Left lung (tissue), 10 donors: ENCODE results near the gene CCL5. TPM values are rescaled to one million over a fixed set of nuclear protein-coding genes. Genes with fewer than 3 reads are reported as not detected.
"Not testable (repeated sequence)": the region's sequence is repeated elsewhere in the genome, so short reads cannot be mapped to it uniquely, and the experiment has no call there.

ENCODE experiments used
- ATAC-seq: fragments of 200-7000 bp; cut with Tn5 transposase; one replicate; pipeline ENCODE4 v1.9.1; 2020; ENCODE audit warnings: moderate library complexity
- DNase-seq, 4 donors: peaks; one replicate each; pipeline ENCODE4 v3.0.0-alpha.2; 2013 to 2020
- H3K27ac ChIP-seq, 2 donors: fragments of 200-600 bp; sonication (generic) in 1 of 2; one replicate each; pipeline versions ENCODE4 v1.5.0 to v1.8.0; 2020 to 2021
- H3K27me3 ChIP-seq, 2 donors: fragments of 200-600 bp; sonication (generic) in 1 of 2; one replicate each; pipeline versions ENCODE4 v1.5.0 to v1.8.0; 2020 to 2021
- H3K36me3 ChIP-seq, 2 donors: fragments of 200-600 bp; sonication (generic) in 1 of 2; one replicate each; pipeline versions ENCODE4 v1.5.0 to v1.8.0; 2020 to 2021
- H3K4me1 ChIP-seq, 2 donors: fragments of 200-600 bp; one replicate each; pipeline ENCODE4 v1.8.0; 2021
- H3K4me3 ChIP-seq, 2 donors: fragments of 200-600 bp; sonication (generic) in 1 of 2; one replicate each; pipeline versions ENCODE4 v1.5.0 to v1.8.0; 2020 to 2021; ENCODE audit warnings: mild to moderate bottlenecking in 1 of 2
- H3K9me3 ChIP-seq, 2 donors: fragments of 200-600 bp; sonication (generic) in 1 of 2; one replicate each; pipeline versions ENCODE4 v1.5.0 to v1.8.0; 2020 to 2021
- intact Hi-C, 2 donors: fragments of 100-400 bp; cut with DNase I; formaldehyde crosslinking; loops; one replicate each; pipeline versions ENCODE4 v1.11.2 to v1.14.2; 2022
- polyA plus RNA-seq, 6 donors: library from polyadenylated mRNA; unstranded; fragments of 120-200 nt; gene quantifications; one replicate each; pipeline ENCODE4 v1.2.1, GENCODE V29; 2013; ENCODE audit not compliant: insufficient read length in 6 of 6
- total RNA-seq, 2 donors: library from RNA; stranded (reverse); fragmentation: NEBNext Ultra II Directional; extraction: Animal tissue kit (Norgen Biotek cat#: 25700); gene quantifications; one replicate each; pipeline ENCODE4 v1.2.1, GENCODE V29; 2021
- TF ChIP-seq, protein P1 (sequence below), 2 donors: fragments of 200-600 bp; sonication (generic) in 1 of 2; IDR thresholded peaks; one replicate each; pipeline versions ENCODE4 v1.5.0 to v1.8.0; 2021; ENCODE audit warnings: antibody characterized with exemption in 2 of 2
- donor health status: DM: no; HTN: yes; CAD: no.
- donor health status: DM: no; HTN: no; CAD: no.

The CCL5 gene
- total and polyA plus RNA-seq, 8 donors, result 2.9 to 12.4 (median 4.3) TPM

DNA sequence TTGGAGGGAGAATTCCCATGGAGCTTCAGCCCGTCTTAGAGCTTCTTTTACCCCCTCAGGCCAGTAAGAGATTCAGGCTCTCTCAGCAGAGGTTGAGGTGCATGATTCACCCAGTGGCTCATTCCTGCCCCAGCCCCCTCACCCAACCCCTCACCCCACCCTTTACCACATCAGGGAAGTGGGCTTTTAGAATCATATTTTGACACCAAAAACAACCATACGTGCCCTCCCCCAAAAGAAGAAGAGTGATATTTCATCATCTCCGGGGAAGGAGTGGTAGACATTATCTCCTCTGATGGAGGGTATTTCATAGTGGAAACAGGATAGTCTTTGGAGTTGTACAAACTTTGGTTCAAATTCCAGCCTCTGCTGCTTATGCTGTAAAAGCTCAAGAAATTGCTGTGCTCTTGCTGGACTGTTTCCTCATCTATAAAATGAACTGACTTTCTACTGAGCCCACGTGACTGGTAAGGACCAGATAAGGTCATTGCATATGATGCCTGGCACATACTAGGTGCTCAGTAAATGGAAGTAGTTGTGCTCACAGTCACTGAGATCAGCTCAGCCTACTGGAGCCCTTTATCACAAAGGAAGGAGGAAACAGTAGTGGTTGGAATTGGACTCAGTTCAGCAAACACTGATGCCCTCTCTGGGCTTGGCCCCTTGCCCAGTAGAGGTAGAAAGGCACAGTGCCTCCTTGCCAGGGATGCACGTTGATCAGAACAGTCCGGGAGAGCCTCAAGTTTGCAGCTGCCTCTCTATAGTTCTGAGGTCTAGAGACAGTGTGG is 18.3 kb upstream of the CCL5 start:
- TF ChIP-seq, protein P1, sequence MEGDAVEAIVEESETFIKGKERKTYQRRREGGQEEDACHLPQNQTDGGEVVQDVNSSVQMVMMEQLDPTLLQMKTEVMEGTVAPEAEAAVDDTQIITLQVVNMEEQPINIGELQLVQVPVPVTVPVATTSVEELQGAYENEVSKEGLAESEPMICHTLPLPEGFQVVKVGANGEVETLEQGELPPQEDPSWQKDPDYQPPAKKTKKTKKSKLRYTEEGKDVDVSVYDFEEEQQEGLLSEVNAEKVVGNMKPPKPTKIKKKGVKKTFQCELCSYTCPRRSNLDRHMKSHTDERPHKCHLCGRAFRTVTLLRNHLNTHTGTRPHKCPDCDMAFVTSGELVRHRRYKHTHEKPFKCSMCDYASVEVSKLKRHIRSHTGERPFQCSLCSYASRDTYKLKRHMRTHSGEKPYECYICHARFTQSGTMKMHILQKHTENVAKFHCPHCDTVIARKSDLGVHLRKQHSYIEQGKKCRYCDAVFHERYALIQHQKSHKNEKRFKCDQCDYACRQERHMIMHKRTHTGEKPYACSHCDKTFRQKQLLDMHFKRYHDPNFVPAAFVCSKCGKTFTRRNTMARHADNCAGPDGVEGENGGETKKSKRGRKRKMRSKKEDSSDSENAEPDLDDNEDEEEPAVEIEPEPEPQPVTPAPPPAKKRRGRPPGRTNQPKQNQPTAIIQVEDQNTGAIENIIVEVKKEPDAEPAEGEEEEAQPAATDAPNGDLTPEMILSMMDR (IDR thresholded peaks at IDR 0.05), result no peak
- ATAC-seq, result peak; percentile 72
- H3K27me3 ChIP-seq, result no peaks in the 10 kb centered on the region
- H3K36me3 ChIP-seq, result no peaks in the 10 kb centered on the region
- no peak overlapping the region for H3K4me3 ChIP-seq
- H3K9me3 ChIP-seq, result no peaks in the 10 kb centered on the region
- peaks cover 0 to 22% of the 10 kb centered on the region in 2 donors for H3K4me1 ChIP-seq
- no peak overlapping the region for H3K27ac ChIP-seq
- no peak for DNase-seq
- intact Hi-C loops, result no loop called here

DNA sequence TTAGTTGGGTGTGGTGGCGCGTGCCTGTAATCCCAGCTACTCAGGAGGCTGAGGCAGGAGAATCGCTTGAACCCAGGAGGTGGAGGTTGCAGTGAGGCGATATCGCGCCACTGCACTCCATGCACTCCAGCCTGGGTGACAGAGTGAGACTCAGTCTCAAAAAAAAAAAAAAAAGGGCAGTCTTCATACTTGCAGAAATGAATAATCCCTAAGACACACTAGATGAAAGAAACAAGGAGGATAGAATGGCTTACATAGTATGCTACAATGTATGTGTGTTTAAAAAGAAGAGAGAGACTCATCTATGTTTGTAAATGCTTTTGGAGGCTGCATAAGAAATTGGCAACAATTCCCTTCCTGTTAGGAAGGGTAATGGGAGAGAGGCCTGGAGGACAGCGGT is 17.6 kb upstream of the CCL5 start:
- H3K4me1 ChIP-seq, result peaks cover 0 to 27% of the 10 kb centered on the region in 2 donors
- DNase-seq, ATAC-seq, intact Hi-C loops, H3K27ac ChIP-seq, H3K36me3 ChIP-seq, H3K9me3 ChIP-seq, H3K27me3 ChIP-seq, H3K4me3 ChIP-seq: not testable (repeated sequence)

DNA sequence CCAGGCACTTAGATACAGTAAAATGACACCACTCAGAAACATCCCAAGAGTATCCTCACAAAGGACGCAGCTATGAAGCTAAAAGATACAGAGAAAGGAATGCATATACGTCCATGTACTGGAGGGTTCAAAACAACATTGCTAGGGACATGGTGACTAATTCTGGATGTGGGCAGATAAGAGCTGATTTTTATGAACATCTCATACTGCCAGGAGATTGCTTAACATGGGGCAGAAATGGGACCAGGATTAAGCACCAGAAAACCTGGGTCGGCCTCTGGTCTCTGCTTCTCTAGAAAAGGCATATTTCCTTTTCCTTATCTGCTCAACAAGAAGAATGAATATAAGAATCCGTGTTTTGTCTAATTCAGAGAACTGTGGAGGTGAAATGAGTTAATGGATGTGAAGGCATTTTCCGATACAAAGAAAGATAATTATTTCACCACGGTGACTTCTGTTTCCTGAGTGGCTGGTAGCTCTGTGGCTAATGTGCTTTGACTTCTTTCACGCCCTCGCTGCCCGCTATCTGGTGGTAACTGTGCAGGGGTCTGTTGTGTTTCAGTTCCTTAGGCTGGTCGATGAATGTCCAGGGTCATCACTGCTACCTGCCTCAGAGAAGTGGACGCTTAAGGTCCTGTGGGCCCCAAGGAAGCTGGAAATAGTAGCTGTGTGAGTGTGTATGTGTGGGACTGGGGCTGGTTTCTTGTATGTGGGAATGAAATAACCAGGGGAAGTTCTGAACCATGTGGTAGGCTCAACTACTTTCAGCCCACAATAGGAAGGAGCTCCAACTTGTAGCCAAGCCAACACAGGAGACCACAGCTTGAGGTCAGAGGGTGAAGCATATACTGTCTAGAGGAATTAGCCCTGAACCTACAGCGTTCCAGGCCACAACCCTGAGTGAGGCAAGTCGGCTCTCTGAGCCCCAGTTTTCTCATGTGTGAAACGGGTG is 15.8 kb upstream of the CCL5 start:
- Histone ChIP-seq H3K27ac (no peak overlapping the region), H3K4me1 (peaks cover 0 to 38% of the 10 kb centered on the region in 2 donors), H3K36me3 (no peaks in the 10 kb centered on the region), H3K4me3 (no peak overlapping the region), H3K27me3 (no peaks in the 10 kb centered on the region), H3K9me3 (no peaks in the 10 kb centered on the region)
- intact Hi-C loops, result no loop called here
- TF ChIP-seq, protein P1 (IDR thresholded peaks at IDR 0.05), result no peak
- DNase-seq (no peak), ATAC-seq (no peak)

DNA sequence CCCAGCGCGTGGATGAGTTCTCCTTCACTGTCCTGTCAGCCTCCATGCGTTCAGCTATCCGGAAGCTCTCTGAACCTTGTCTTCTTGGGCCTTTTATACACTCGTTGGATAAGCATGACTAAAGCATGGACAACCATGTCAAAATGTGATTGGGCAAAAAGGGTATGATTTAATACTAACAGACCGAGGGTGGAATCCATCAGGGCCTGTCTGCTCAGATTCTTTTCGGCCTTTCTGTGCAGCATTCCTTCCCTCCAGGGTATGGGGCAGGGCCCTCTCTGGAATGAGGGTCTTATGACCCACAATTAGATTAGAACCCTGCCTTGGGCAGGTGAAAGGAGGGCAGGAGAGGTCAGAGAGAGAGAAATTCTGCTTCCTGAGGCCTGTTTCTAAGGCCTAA is 14.0 kb upstream of the CCL5 start:
- H3K27ac ChIP-seq, result no peak overlapping the region
- no peak for DNase-seq
- ATAC-seq, result no peak
- no peak overlapping the region for H3K4me3 ChIP-seq
- H3K4me1 ChIP-seq, result peaks cover 0 to 46% of the 10 kb centered on the region in 2 donors
- H3K36me3 ChIP-seq, result no peaks in the 10 kb centered on the region
- H3K27me3 ChIP-seq, result no peaks in the 10 kb centered on the region
- intact Hi-C loops, result no loop called here
- no peaks in the 10 kb centered on the region for H3K9me3 ChIP-seq
- TF ChIP-seq, protein P1 (IDR thresholded peaks at IDR 0.05), result no peak

DNA sequence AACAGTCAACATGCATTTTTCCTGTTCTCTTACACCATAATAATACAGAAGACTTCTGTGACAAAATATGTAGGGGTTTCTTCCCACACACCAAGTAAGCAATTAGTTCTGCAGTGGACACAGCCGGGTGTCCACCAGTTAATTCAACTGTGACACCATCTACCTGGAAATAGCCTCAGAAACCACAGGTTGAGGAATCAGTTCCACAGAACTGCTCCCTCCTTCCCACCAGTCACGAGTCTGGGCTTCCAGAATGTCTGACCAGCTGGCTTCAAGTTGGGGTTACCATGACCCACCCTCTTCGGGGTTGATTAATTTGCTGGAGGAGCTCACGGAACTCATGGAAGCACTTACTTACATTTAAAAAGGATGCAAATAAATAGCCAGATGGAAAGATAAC is 13.6 kb upstream of the CCL5 start:
- ATAC-seq, result no peak
- no peaks in the 10 kb centered on the region for H3K27me3 ChIP-seq
- DNase-seq, result no peak
- H3K4me3 ChIP-seq, result no peak overlapping the region
- intact Hi-C loops, result no loop called here
- H3K9me3 ChIP-seq, result no peaks in the 10 kb centered on the region
- TF ChIP-seq, protein P1 (IDR thresholded peaks at IDR 0.05), result no peak
- H3K36me3 ChIP-seq, result no peaks in the 10 kb centered on the region
- no peak overlapping the region for H3K27ac ChIP-seq
- peaks cover 0 to 44% of the 10 kb centered on the region in 2 donors for H3K4me1 ChIP-seq
